ENCODE results near the gene EZR. TPM values are rescaled to one million over a fixed set of nuclear protein-coding genes. Genes with fewer than 3 reads are reported as not detected.
"Not testable (repeated sequence)": the region's sequence is repeated elsewhere in the genome, so short reads cannot be mapped to it uniquely, and the experiment has no call there.

The EZR gene
- total RNA-seq, 1 donor from 2014 or later = 195 TPM

GRCh38 chr6:158847012-158847529 is 27.9 kb upstream of the EZR start:
- DNase-seq = no peak
- intact Hi-C loops (cut with micrococcal nuclease) = no loop called here
- no peak for ATAC-seq

DNA sequence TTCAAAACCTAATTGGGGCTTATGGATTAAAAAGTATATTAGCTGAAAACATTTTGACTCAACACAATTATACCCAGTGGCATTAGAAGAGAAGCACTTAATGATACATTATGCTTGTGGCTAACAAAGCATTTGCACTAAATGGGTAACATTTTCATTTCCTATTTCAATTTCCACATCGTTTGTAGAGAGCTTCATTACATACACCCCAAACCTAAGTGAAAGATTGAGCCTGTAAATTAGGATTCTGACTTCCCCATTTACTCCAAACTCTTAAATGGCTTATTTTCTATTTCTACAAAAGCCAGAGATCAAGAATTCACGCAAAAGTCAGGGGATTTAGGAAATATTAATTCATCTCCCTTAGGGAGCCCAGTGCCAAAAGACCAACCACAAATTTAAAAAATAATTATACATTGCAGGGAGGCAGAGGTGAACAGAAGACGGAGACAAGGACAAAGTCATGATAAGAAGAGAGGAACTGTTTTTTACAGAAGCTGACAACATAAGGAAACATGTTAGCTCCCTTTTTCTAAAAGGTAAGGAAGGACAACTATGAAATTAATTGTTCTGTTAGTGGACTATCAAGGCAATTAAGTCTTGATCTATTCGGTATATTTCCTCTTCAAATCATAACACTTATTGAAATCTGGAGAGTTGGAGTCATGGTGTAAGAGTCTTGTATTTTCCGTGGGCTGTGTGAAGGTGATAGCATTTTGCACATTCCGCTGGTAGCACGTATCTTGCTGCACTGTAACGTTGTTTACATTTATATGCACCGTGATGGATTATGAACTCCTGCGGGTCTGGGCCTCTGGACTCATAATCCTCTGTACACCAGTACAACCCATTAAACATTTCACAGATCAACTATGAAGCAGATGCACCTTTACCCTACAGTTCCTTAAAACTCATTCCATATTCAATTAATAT is 24.8 kb upstream of the EZR start:
- ATAC-seq (no peak), DNase-seq (no peak)
- intact Hi-C loops (cut with micrococcal nuclease) = no loop called here

DNA sequence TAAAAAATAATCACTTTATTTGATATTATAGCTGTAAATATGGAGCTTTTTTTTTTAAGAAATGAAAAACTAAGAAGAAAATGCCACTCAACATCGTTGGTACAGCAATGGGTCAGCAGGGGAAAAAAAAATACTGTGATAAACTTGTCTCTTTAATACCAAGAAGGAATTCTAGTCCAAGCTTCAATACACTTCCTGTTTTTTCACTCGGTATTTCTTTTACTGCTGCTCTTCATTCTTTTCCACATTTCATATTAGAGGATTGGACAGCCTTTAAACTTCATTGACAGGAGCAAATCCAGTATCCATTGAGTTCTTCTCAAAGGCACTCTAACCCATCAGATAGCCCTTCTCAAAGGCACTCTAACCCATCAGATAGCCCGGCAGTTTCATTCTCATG is 22.2 kb upstream of the EZR start:
- ATAC-seq (no peak), DNase-seq (no peak)
- intact Hi-C loops (cut with micrococcal nuclease) = no loop called here

DNA sequence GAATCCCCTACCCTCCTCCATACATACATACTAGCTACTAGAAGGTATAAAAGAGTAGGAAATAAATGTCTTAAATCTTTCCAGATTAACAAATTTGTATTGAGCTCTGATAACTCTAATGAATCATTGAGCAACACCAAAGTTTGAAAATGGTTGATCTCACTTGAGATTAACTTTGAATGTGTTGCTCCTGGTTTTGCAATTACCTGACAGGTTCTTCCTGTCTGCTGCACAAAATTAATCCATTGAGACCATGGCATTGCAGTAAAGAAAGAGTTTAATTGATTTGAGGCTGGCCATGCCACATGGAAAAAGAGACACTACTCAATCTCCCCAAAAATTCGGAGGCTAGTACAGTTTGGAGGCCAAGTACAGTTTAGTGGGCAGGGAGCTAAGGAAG is 21.3 kb upstream of the EZR start:
- ATAC-seq = no peak
- DNase-seq = no peak
- intact Hi-C loops (cut with micrococcal nuclease) = no loop called here

DNA sequence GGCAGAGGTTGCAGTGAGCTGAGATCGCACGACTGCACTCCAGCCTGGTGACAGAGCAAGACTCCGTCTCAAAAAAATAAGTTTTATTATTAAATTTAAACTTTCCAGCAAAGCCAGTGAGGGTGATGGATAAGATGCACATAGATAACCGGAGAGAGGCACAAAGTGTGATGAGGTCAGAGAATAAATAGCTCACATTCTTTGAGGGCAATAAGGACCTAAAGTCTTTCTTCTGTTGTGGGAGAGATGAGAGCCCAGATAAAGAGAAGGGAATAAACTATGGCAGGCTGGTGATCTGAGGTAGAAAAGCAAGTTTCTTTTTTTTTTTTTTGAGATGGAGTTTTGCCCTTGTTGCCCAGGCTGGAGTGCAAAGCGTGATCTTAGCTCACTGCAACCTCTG is 20.6 kb upstream of the EZR start:
- DNase-seq (no peak), ATAC-seq (no peak)
- intact Hi-C loops (cut with micrococcal nuclease) = no loop called here

GRCh38 chr6:158838790-158839189 is 19.6 kb upstream of the EZR start:
- DNase-seq; intact Hi-C loops (cut with micrococcal nuclease); ATAC-seq: not testable (repeated sequence)

DNA sequence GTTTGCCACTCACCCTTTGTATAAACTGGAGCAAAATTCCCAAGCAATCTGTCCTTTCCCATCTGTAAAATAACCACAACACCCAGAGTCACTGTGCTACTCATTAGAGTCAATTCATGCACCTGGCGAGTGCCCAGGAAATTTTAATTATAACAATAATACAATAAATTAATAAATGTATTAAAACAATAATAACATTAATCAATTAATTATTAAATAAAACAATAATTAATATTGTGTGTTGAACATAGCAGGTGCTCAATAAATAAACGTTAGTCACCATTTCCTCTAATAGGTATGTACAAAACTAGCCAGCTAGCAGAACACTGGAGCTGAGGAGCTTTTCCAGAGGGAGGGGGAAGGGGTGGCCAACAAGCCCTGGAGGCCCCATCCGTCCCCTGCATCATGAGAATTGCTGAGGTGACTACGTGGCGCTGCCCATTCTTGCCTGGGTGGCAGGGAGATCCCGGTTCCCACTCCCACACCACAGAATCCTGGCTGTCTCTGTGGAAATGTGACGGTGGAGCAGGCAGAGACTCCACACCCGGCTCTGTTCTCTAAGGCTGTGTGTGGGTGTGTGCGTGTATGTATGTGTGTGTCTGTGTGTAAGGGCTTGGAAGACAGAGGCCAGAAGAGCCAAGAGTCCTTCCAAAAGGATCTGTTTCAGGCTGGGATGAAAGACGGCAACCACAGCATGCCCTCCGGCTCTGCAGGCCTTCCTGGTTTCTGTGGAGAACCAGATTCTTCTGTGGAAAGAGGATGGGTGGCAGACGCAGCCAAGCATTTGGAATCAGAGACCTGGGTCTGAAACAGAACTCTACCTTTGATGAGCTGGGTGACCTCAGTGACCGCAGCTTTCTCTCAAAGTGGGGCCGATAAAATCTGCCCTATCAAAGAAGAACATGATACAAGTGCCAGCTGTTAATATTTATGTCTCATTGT is 18.8 kb upstream of the EZR start:
- no peak for DNase-seq
- ATAC-seq = no peak
- intact Hi-C loops (cut with micrococcal nuclease) = no loop called here

DNA sequence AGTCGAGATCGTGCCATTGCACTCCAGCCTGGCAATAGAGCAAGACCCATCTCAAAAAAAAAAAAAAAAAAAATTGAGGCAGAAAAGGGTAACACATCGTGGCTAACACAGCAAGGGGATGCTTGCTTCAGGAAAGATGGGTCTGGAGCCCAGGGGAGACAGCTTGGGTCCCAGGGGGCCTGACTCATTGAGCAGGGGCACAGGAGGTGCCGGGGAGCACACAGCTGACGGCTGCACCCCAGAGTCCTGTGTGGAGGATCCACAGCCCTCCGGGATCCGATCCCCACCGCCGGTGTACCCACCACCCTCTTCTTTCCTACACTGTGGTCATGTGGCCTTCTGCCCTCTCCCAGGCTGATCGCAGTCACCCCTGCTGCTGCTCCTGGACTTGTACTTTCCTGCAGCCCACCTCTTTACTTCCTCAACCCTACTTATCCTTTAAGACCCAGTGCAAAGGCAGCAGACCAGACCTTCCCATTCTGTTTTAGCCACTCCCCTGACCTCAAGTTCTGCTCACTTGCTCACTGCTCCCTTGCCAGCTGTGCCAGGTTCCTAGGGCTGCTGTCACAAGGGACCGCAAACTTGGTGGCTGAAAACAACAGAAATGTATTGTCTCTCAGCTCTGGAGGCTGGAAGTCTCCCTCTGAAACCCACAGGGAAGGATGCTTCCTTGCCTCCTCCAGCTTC is 17.6 kb upstream of the EZR start:
- DNase-seq (no peak), ATAC-seq (no peak)
- intact Hi-C loops (cut with micrococcal nuclease) = no loop called here

DNA sequence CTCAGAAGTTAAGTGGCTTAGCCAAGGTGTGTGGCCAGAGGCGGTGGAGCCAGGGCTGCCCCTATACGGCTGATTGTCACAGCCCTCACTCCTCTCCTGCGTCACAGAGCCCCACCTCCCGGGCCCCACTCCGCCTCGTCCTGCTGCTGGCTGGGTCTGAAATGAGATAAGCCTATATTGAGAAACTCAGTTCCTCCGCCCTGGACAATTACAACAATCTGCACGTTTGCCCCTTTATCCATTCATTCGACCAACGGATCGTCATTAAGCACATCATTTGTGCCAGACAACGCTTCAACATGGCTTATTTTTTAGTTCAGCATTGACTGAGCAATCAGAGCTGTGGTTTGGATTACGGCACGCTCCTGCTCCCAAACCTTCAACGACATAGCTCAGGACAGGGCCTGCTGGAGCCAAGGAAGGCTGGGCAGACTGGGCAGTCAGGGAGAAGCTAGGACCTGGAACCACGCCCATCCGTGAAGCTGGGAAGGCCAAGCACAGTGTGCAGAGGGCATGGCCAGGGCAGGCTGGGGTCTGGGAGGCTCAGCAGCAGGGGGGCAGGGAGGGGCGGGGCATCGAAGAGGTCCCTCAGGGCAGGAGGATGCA is 16.6 kb upstream of the EZR start:
- intact Hi-C loops (cut with micrococcal nuclease) = no loop called here
- ATAC-seq (peak; percentile 97), DNase-seq (peak; percentile 77)

DNA sequence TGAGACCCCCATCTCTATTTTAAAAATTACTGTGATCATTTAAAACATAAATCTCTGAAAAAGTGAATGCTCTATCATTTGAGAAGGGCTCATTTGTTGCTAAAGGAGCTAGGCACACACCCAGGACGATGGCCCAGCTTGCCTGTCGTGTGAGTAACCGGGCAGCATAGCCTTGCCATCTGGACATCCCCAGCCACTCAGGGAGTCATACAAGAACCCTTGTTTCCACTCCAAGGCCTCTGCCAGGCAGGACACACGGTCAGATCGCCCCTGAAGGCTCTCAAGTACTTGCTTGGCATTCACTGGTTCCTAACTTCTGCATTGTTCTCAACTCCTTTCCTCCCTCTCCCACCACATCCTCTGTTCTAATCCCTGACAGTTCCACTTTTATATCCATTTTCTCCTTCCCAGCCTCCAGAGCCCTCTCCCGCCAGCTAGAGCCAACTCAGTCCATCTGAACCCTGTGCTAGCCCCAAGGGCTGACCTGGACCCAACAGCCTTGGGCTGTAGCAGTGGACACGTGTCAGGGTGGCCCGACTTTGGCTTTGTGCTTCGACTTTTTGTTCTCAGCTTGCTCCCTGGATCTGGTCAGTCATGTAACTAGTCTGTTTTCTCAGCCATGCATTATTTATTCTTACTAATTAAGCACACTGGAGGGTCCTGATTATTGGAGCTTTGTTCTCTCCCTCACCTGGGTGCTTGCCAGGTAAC is 15.7 kb upstream of the EZR start:
- intact Hi-C loops (cut with micrococcal nuclease) = no loop called here
- ATAC-seq = no peak
- no peak for DNase-seq

GRCh38 chr6:158832807-158833206 is 13.6 kb upstream of the EZR start:
- ATAC-seq; intact Hi-C loops (cut with micrococcal nuclease); DNase-seq: not testable (repeated sequence)

- no peak for ATAC-seq
- intact Hi-C loops (cut with micrococcal nuclease) = no loop called here
- DNase-seq = no peak
These were observed 12.9 kb upstream of the EZR start for GRCh38 chr6:158832026-158832425.

DNA sequence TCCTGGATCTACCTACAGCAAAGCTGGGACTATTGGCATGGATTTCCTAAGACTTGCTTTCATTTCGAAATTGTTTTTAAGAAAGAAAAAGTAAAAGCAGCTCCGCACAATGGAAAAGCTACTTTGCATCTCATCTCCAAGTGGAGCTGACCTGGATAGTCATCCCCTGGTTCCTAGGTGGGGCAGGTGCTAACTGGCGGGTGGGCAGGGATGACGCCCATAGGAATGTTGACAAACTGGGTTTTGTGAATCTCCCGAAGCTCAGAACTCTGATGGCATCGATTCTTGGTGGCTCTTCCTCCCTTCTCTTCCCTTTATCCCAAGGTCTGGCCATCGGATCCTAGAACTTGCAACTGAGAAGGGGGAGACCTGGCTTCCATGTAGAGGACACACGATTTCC is 12.4 kb upstream of the EZR start:
- intact Hi-C loops (cut with micrococcal nuclease) = no loop called here
- ATAC-seq = no peak
- DNase-seq = no peak

DNA sequence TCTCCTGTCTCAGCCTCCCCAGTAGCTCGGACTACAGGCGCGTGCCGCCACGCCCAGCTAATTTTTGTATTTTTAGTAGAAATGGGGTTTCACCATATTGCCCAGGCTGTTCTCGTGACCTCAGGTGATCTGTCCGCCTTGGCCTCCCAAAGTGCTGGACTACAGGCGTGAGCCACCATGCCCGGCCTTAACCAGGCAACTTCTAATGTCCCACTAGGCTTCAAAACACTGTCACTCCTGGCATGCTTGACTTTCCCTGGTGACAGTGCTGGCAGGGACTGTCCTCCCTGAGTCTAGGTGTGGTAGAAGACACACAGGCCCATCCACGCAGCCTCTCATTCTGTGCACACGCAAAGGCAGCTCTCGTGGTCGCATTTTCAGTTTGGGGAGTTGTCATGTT is 11.6 kb upstream of the EZR start:
- ATAC-seq = no peak
- no peak for DNase-seq
- intact Hi-C loops (cut with micrococcal nuclease) = no loop called here

DNA sequence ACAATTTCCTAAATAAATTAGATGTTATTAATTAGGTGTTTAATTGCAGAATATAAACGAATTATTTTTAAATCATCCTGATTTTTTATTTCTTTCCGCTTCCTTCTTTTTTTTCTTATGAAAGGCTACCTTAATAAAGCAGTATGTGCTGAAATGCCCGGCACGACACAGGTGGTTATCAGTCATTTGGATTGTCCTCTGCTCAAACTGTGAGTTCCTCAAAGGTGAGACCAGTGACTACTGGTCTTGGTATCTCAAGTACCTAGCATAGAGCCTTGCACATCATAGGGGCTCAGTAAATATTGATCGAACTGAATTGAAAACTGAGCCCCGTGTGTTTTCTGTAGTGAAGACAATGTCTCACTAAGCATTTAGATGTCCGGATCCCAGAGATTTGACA is 9.6 kb upstream of the EZR start:
- no peak for DNase-seq
- no peak for ATAC-seq
- intact Hi-C loops (cut with micrococcal nuclease) = no loop called here

DNA sequence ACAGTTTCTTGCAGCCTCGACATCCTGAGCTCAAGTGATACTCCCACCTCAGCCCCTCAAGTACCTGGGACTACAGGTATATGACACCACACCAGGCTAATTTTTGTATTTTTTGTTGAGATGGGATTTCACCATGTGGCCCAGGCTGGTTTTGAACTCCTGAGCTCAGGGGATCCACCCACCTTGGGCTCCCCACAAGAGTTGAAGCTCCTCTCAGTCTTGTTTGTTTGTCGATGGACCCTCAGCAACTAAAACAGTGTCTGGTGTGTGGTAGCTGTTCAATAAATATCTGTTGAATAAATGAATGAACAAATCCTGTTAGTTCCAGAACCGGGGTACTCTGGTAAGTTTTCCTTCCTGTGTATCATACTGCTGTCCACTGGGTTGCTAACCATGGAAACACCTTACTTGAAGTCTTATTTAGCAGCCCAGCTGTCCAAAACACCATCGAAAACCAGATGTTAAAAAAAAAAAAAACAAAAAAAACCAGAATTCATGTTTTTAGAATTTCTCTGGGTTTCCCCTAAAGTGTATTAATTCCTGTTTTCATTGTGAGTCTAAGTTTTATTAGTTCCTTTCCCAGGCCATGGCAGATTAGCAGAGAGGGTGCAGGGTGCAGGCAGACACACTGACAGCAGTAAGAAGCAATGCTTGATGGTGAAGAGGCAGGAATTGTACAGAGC is 7.8 kb upstream of the EZR start:
- ATAC-seq (no peak), DNase-seq (no peak)
- intact Hi-C loops (cut with micrococcal nuclease) = no loop called here

- ATAC-seq = peak; percentile 83
- DNase-seq = peak; percentile 65
- intact Hi-C loops (cut with micrococcal nuclease) = no loop called here
These were observed 6.8 kb upstream of the EZR start for GRCh38 chr6:158825951-158826306.
